H1 (cell line): ENCODE measurements around the gene YBX3. TPM values are rescaled to one million over a fixed set of nuclear protein-coding genes. Genes with fewer than 3 reads are reported as not detected.

Experiments used
- ASH2L ChIP-seq: fragments of 200-600, 300-600 bp; sonication (generic); IDR thresholded peaks from one replicate; pipeline ENCODE4 v1.7.1; 2017; ENCODE audit warnings: low read length
- BCL11A ChIP-seq, 2 experiments: IDR thresholded peaks; one replicate each; pipeline ENCODE4 v1.6.1; 2011; ENCODE audit warnings: low read depth in 2 of 2, low read length in 2 of 2, mild to moderate bottlenecking in 2 of 2
- CTBP2 ChIP-seq: IDR thresholded peaks from 2 replicates; pipeline ENCODE4 v1.7.0; 2011; ENCODE audit warnings: borderline replicate concordance, mild to moderate bottlenecking, moderate library complexity, mixed read lengths, low read length; ENCODE audit not compliant: insufficient read depth, insufficient read length
- CTCF ChIP-seq, 3 experiments: IDR thresholded peaks; 1 replicate in 2 of 3; 2 replicates in 1 of 3; pipeline versions ENCODE4 v1.5.1 to v1.6.1; 2011; ENCODE audit warnings: low read length in 3 of 3, mild to moderate bottlenecking in 3 of 3, inconsistent platforms in 2 of 3, low read depth in 1 of 3, moderate library complexity in 1 of 3; ENCODE audit not compliant: insufficient read depth in 1 of 3; ENCODE audit errors: control extremely low read depth in 1 of 3
- JUND ChIP-seq: IDR thresholded peaks from 2 replicates; pipeline ENCODE4 v1.6.1; 2011; ENCODE audit warnings: mild to moderate bottlenecking, improper control_type of control experiment, low read length
- MAX ChIP-seq: IDR thresholded peaks from 2 replicates; pipeline ENCODE4 v1.6.1; 2012; ENCODE audit warnings: inconsistent platforms
- NRF1 ChIP-seq: IDR thresholded peaks from 2 replicates; pipeline ENCODE4 v1.6.1; 2011; ENCODE audit warnings: mild to moderate bottlenecking, low read depth, low read length, improper control_type of control experiment
- POU5F1 ChIP-seq: IDR thresholded peaks from 2 replicates; pipeline ENCODE4 v1.6.1; 2011; ENCODE audit warnings: low read depth, mild to moderate bottlenecking, low read length, moderate library complexity
- RAD21 ChIP-seq, 2 experiments: IDR thresholded peaks in 1 of 2; conservative IDR thresholded peaks in 1 of 2; 2 replicates each; pipeline ENCODE4 v1.6.1; 2011; ENCODE audit warnings: low read depth in 2 of 2, low read length in 2 of 2, improper control_type of control experiment in 1 of 2, inconsistent platforms in 1 of 2, mild to moderate bottlenecking in 1 of 2, moderate library complexity in 1 of 2
- SIN3A ChIP-seq, 2 experiments: IDR thresholded peaks in 1 of 2; conservative IDR thresholded peaks in 1 of 2; 2 replicates each; pipeline ENCODE4 v1.6.1; 2011 to 2012; ENCODE audit warnings: low read length in 2 of 2, improper control_type of control experiment in 1 of 2, low read depth in 1 of 2, mild to moderate bottlenecking in 1 of 2
- SUZ12 ChIP-seq: fragments of 200-600 bp; sonication (generic); IDR thresholded peaks from 2 replicates; pipeline ENCODE4 v1.6.1; 2012; ENCODE audit warnings: mild to moderate bottlenecking, inconsistent platforms, low read length, moderate library complexity, mixed read lengths
- TBP ChIP-seq: IDR thresholded peaks from 2 replicates; pipeline ENCODE4 v1.6.1; 2011; ENCODE audit warnings: low read depth, low read length, improper control_type of control experiment
- polyA plus RNA-seq, 7 experiments: library from polyadenylated mRNA; depleted of rRNA in 3 of 7; stranded (reverse) in 5 of 7; unstranded in 2 of 7; fragments of >200 nt in 5 of 7; fragments of 200-250 nt in 2 of 7; gene quantifications; 1 replicate in 5 of 7; 2 replicates in 1 of 7; 4 replicates in 1 of 7; pipeline versions ENCODE4 v1.2.1 to v1.2.3, GENCODE V29; 2011 to 2013; ENCODE audit warnings: missing spikeins in 2 of 7, mixed read lengths in 2 of 7
- total RNA-seq: library from RNA; stranded (reverse); fragmentation: NEBNext Ultra II Directional; extraction: Animal tissue kit (Norgen Biotek cat#: 25700); gene quantifications from 2 replicates; pipeline ENCODE4 v1.2.1, GENCODE V29; 2021

The YBX3 gene
- total and polyA plus RNA-seq, 2 of the 8 experiments (the other 6 are each of a cell fraction or from before 2014, with no cell fraction given), result 83.1 to 480 TPM

DNA sequence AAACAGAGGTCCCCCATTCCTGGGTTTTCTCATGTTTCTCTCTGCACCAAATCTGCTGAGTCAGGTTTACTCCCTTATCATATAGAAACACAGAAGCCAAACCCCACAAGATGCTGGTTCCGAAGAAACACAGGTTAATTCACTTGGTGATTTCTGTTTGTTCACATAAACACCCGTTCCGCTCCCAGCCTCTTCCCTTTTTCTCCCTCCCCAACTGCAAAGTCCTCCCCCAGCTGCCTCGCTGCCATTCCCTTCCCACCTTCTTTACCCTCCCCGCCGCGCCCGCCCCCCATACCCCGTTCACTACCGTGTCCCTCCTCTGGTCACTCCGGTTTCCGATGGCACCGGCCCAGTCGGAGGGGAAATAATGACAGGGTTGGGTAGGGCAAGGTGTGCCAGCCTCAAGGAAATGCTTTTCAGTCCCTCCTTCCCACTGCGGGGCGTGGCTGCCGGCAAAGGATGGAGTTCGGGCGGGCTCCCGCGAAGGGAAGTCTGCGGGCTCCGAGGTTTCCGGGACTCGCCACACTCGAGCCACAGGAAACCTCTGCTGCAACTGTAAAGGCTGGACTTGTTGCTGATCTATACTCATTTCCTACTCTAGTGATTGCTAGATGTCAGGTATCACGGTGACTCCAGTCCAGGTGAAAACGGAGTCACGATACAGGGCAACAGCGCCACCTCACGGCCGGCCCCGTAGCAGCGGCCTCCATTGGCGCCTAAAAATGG is 49.3 kb downstream of the YBX3 start, which contains the start of gene STYK1 (continued):
- no peak for TF ChIP-seq NRF1
- TF ChIP-seq ASH2L, result peak; percentile 70
- peak in 1 of 2 experiments; percentile 79; a peak in 2 of 4 replicates for TF ChIP-seq SIN3A (conservative IDR thresholded peaks at IDR 0.05 in 1 of 2, IDR thresholded peaks at IDR 0.05 in 1 of 2; ENCODE audit: low read depth in 1 of 2, low read length in 2 of 2)
- peak; percentile 93 to 97 (median 97) for TF ChIP-seq CTCF (IDR thresholded peaks at IDR 0.05; ENCODE audit: control extremely low read depth in 1 of 3, insufficient read depth in 1 of 3, low read depth in 1 of 3, low read length in 3 of 3)
- no peak; the same call in 1 of the 2 replicates for TF ChIP-seq MAX
- no peak for TF ChIP-seq SUZ12
- TF ChIP-seq JUND, result 0 out of 2 replicates have a peak, but pooled peaks have one; percentile 8
- no peak for TF ChIP-seq BCL11A (IDR thresholded peaks at IDR 0.05; ENCODE audit: low read depth in 2 of 2, low read length in 2 of 2)
- no peak for TF ChIP-seq POU5F1
- TF ChIP-seq RAD21 (IDR thresholded peaks at IDR 0.05 in 1 of 2, conservative IDR thresholded peaks at IDR 0.05 in 1 of 2; ENCODE audit: low read depth in 2 of 2, low read length in 2 of 2), result peak; percentile 87 to 90
- peak; percentile 27 for TF ChIP-seq CTBP2
- 0 out of 2 replicates have a peak, but pooled peaks have one; percentile 27 for TF ChIP-seq TBP
